ENCODE data around the gene DBT.

GRCh38 chr1:100250807-100251206, 1.2 kb upstream of the DBT start:
- no peak for TF ChIP-seq CTCF (IDR thresholded peaks at IDR 0.05)
- no peak for TF ChIP-seq POLR2AphosphoS5 (IDR thresholded peaks at IDR 0.05)
- no peak for TF ChIP-seq POLR2A (IDR thresholded peaks at IDR 0.05)
